SK-N-SH (cell line): ENCODE data around the gene TLR2. TPM values are rescaled to one million over a fixed set of nuclear protein-coding genes. Genes with fewer than 3 reads are reported as not detected.

Source experiments
- CTCF ChIA-PET: fragments of 300-600, 350-600 bp; formaldehyde crosslinking; extraction: SDS; loops from one replicate; lab custom pipeline; 2021; lab: Yijun Ruan, JAX
- POLR2A ChIA-PET: fragments of 350-600 bp; sonication (Branson Sonifier 250); formaldehyde crosslinking; extraction: SDS; loops from one replicate; lab custom pipeline; 2020; ENCODE audit warnings: antibody characterized with exemption, inconsistent platforms; lab: Yijun Ruan, JAX
- DNase-seq: peaks from one replicate; pipeline ENCODE4 v3.0.0; 2012
- H2AFZ ChIP-seq: fragments of 200-600 bp; sonication (generic); 2 replicates; pipeline ENCODE4 v1.8.1; 2016; ENCODE audit warnings: antibody characterized with exemption, mild to moderate bottlenecking, low read depth
- H3F3A ChIP-seq: fragments of 200-600 bp; sonication (generic); replicated peaks from 2 replicates; pipeline ENCODE3; 2016; ENCODE audit warnings: antibody characterized with exemption, mild to moderate bottlenecking; ENCODE audit not compliant: insufficient read depth
- H3K27ac ChIP-seq, 2 experiments: fragments of 200-500 bp in 1 of 2; fragments of 200-600 bp in 1 of 2; sonication (Bioruptor generic) in 1 of 2; sonication (generic), shearing (Covaris generic) in 1 of 2; 2 replicates each; pipeline versions ENCODE4 v1.5.1 to v1.6.1; 2014 to 2016; ENCODE audit warnings: low read depth in 2 of 2, inconsistent platforms in 1 of 2, low read length in 1 of 2, mild to moderate bottlenecking in 1 of 2, mixed read lengths in 1 of 2
- H3K27me3 ChIP-seq: fragments of 200-600 bp; sonication (generic), shearing (Covaris generic); 2 replicates; pipeline ENCODE4 v1.6.1; 2016; ENCODE audit warnings: mixed run types; ENCODE audit not compliant: insufficient read depth
- H3K36me3 ChIP-seq, 2 experiments: fragments of 200-500 bp in 1 of 2; fragments of 200-600 bp in 1 of 2; sonication (Bioruptor generic) in 1 of 2; sonication (generic) in 1 of 2; replicated peaks in 1 of 2; 2 replicates each; pipeline versions ENCODE3 to v1.5.1; 2014 to 2016; ENCODE audit warnings: low read length in 1 of 2, mild to moderate bottlenecking in 1 of 2; ENCODE audit not compliant: insufficient read depth in 2 of 2, control insufficient read depth in 1 of 2
- H3K4me1 ChIP-seq, 2 experiments: fragments of 200-500 bp in 1 of 2; fragments of 200-600 bp in 1 of 2; sonication (Bioruptor generic) in 1 of 2; sonication (generic), shearing (Covaris generic) in 1 of 2; 2 replicates each; pipeline versions ENCODE4 v1.5.1 to v1.6.1; 2014 to 2016; ENCODE audit warnings: low read depth in 1 of 2, low read length in 1 of 2, mixed run types in 1 of 2; ENCODE audit not compliant: insufficient read depth in 2 of 2, control insufficient read depth in 1 of 2
- H3K4me2 ChIP-seq: fragments of 200-600 bp; sonication (generic), shearing (Covaris generic); 2 replicates; pipeline ENCODE4 v1.6.1; 2017; ENCODE audit warnings: mixed run types
- H3K4me3 ChIP-seq, 2 experiments: fragments of 200-500 bp in 1 of 2; fragments of 200-600 bp in 1 of 2; sonication (Bioruptor generic) in 1 of 2; sonication (generic), shearing (Covaris generic) in 1 of 2; 2 replicates each; pipeline versions ENCODE4 v1.5.1 to v1.8.1; 2014 to 2016; ENCODE audit warnings: low read depth in 2 of 2, inconsistent platforms in 1 of 2, low read length in 1 of 2, mild to moderate bottlenecking in 1 of 2, mixed read lengths in 1 of 2, moderate library complexity in 1 of 2
- H3K79me2 ChIP-seq: fragments of 200-600 bp; sonication (generic); 2 replicates; pipeline ENCODE4 v1.8.1; 2017; ENCODE audit warnings: mild to moderate bottlenecking; ENCODE audit not compliant: insufficient read depth
- H3K9ac ChIP-seq: fragments of 200-600 bp; sonication (generic); 2 replicates; pipeline ENCODE4 v1.6.1; 2017; ENCODE audit warnings: mixed run types
- H3K9me2 ChIP-seq: fragments of 200-600 bp; sonication (generic); 2 replicates; pipeline ENCODE4 v1.6.1; 2017; ENCODE audit warnings: mixed run types
- H3K9me3 ChIP-seq: fragments of 200-600 bp; sonication (generic); 2 replicates; pipeline ENCODE4 v1.6.1; 2017; ENCODE audit warnings: mixed run types, mild to moderate bottlenecking, moderate library complexity
- H4K20me1 ChIP-seq: fragments of 200-600 bp; sonication (generic); 2 replicates; pipeline ENCODE4 v1.6.1; 2017; ENCODE audit warnings: mild to moderate bottlenecking, mixed run types; ENCODE audit not compliant: insufficient read depth
- CHD2 ChIP-seq: fragments of 150-350 bp; IDR thresholded peaks from 2 replicates; pipeline ENCODE4 v1.6.1; 2018; ENCODE audit warnings: low read length; ENCODE audit not compliant: partially characterized antibody
- FOXJ3 ChIP-seq: sonication (generic); formaldehyde crosslinking; IDR thresholded peaks from 2 replicates; pipeline ENCODE4 v1.5.1; 2020; ENCODE audit warnings: mild to moderate bottlenecking, missing genetic modification reagents
- NRF1 ChIP-seq: IDR thresholded peaks from 2 replicates; pipeline ENCODE4 v1.6.1; 2012; ENCODE audit warnings: low read depth, mild to moderate bottlenecking, low read length
- RAD21 ChIP-seq: IDR thresholded peaks from 2 replicates; pipeline ENCODE4 v1.6.1; 2012; ENCODE audit warnings: mild to moderate bottlenecking, low read length
- RCOR1 ChIP-seq: fragments of 150-350 bp; IDR thresholded peaks from 2 replicates; pipeline ENCODE4 v1.6.1; 2017; ENCODE audit warnings: antibody characterized with exemption, low read length
- TAF1 ChIP-seq: IDR thresholded peaks from 2 replicates; pipeline ENCODE4 v1.6.1; 2012; ENCODE audit warnings: low read depth, mild to moderate bottlenecking, low read length, moderate library complexity, borderline replicate concordance
- TEAD4 ChIP-seq: IDR thresholded peaks from 2 replicates; pipeline ENCODE4 v1.4.0; 2012; ENCODE audit warnings: mild to moderate bottlenecking, borderline replicate concordance; ENCODE audit not compliant: insufficient read depth
- WGBS: methylation state at CpG from one replicate; pipeline ENCODE4 v1.1.6; 2017; ENCODE audit warnings: low lambda C conversion rate; 5-methylcytosine and 5-hydroxymethylcytosine counted together
- polyA plus RNA-seq, 3 experiments: library from polyadenylated mRNA; depleted of rRNA; stranded (reverse); fragments of >200 nt; gene quantifications; 2 replicates each; pipeline ENCODE4 v1.2.3, GENCODE V29; 2012
- TF ChIP-seq, protein P1 (sequence below): fragments of 150-350 bp; IDR thresholded peaks from 2 replicates; pipeline ENCODE4 v1.6.1; 2017; ENCODE audit warnings: antibody characterized with exemption, low read length, low read depth, borderline replicate concordance
- TF ChIP-seq, protein P2 (sequence below): fragments of 150-350 bp; IDR thresholded peaks from 2 replicates; pipeline ENCODE4 v1.6.1; 2016; ENCODE audit warnings: mild to moderate bottlenecking, low read depth, low read length
- TF ChIP-seq, protein P3 (sequence below): fragments of 200-600 bp; sonication (generic); IDR thresholded peaks from 2 replicates; pipeline ENCODE4 v1.6.1; 2017; ENCODE audit warnings: antibody characterized with exemption, mild to moderate bottlenecking, moderate library complexity
- TF ChIP-seq, protein P4 (sequence below): IDR thresholded peaks from 2 replicates; pipeline ENCODE4 v1.6.1; 2012; ENCODE audit warnings: mild to moderate bottlenecking, low read depth, low read length, moderate library complexity

TLR2 gene
- polyA plus RNA-seq, 1 of the 3 experiments (the other 2 are of a cell fraction), result 0.18 TPM

DNA sequence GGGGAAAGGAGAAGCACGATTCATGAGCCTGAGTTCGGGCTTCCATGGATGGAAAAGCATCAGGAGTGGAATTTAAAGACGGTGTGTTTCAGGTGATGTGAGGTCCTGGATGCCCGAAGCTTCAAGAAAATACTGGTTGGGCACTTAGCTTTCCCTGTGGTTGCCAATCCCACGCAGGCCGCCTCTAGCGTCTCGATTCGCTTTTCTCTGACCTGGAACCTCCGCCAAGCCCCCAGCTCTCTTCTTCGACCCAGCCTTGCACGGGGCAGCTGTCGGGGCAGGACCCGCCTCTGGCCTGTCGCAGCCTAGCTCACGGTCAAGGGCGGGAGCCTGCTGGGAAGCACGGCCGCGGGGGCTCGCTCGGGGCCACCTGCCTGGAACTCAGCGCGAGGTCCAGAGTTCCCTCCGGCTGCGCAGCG lies 308 bp upstream of the TLR2 start:
- no peaks in the 10 kb centered on the region for H3K9me2 ChIP-seq
- H4K20me1 ChIP-seq, result no peaks in the 10 kb centered on the region
- H3K27ac ChIP-seq, result no peak overlapping the region
- no peak for DNase-seq
- 49% methylated on average over 11 of the region's 27 CpGs for WGBS
- TF ChIP-seq, protein P1, sequence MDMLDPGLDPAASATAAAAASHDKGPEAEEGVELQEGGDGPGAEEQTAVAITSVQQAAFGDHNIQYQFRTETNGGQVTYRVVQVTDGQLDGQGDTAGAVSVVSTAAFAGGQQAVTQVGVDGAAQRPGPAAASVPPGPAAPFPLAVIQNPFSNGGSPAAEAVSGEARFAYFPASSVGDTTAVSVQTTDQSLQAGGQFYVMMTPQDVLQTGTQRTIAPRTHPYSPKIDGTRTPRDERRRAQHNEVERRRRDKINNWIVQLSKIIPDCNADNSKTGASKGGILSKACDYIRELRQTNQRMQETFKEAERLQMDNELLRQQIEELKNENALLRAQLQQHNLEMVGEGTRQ, result no peak
- TF ChIP-seq RAD21, result no peak
- H3K4me3 ChIP-seq, result peak overlapping the region; percentile 46 to 55
- ChIA-PET CTCF (interaction anchor here (1.1 to 3.3 kb wide), 5 partner anchors 16 to 66 kb away, joined by 3 to 21 read pairs (median 6); no protein-coding TSS in a partner anchor), POLR2A (no interaction called here)
- peaks cover 37% of the 10 kb centered on the region for H3K27me3 ChIP-seq
- peaks cover 5% of the 10 kb centered on the region; the same call in 1 of the 2 replicates for H3K9me3 ChIP-seq
- H3K4me2 ChIP-seq, result peak overlapping the region; percentile 77
- no peak overlapping the region for H2AFZ ChIP-seq
- no peaks in the 10 kb centered on the region for H3F3A ChIP-seq
- no peak overlapping the region for H3K9ac ChIP-seq
- H3K4me1 ChIP-seq, result peaks cover 0 to 12% of the 10 kb centered on the region in 2 experiments; a peak in 1 of 4 replicates
- H3K36me3 ChIP-seq, result no peaks in the 10 kb centered on the region
- H3K79me2 ChIP-seq, result no peaks in the 10 kb centered on the region

DNA sequence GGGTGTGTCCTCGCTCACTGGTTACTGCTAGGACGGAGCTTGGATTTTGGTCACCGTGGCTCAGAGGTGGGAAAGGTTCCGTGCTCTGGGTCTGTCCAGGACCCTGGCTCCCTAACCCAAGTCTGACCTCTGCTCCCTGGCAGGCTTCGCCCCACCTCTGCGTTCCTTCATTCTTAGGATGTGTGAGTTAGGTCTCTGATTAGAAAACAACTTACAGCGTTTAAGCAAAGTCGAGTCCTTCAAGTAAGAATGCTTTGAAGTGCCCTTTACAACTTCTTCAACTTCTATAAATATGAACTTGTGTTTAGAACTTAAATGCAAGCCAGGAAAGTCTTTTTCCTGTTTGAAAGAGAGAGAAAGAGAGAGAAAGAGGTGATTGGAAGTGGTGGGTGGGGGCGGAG lies 891 bp downstream of the TLR2 start:
- Histone ChIP-seq H3K4me1 (peaks cover 0 to 12% of the 10 kb centered on the region in 2 experiments; a peak in 1 of 4 replicates), H3K9me3 (peaks cover 5% of the 10 kb centered on the region; the same call in 1 of the 2 replicates), H3K27ac (no peak overlapping the region), H2AFZ (no peak overlapping the region), H3F3A (no peaks in the 10 kb centered on the region), H4K20me1 (no peaks in the 10 kb centered on the region), H3K36me3 (no peaks in the 10 kb centered on the region), H3K4me3 (peak overlapping the region; percentile 46 to 55; a peak in 3 of 4 replicates), H3K27me3 (peaks cover 31% of the 10 kb centered on the region), H3K4me2 (peak overlapping the region; percentile 77), H3K9me2 (no peaks in the 10 kb centered on the region), H3K79me2 (no peaks in the 10 kb centered on the region), H3K9ac (no peak overlapping the region)
- TF ChIP-seq NRF1, result no peak
- TF ChIP-seq, protein P2, sequence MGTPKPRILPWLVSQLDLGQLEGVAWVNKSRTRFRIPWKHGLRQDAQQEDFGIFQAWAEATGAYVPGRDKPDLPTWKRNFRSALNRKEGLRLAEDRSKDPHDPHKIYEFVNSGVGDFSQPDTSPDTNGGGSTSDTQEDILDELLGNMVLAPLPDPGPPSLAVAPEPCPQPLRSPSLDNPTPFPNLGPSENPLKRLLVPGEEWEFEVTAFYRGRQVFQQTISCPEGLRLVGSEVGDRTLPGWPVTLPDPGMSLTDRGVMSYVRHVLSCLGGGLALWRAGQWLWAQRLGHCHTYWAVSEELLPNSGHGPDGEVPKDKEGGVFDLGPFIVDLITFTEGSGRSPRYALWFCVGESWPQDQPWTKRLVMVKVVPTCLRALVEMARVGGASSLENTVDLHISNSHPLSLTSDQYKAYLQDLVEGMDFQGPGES, result no peak
- TF ChIP-seq FOXJ3 (CRISPR knock-in tag), result no peak
- TF ChIP-seq CHD2, result no peak
- no peak for TF ChIP-seq TAF1
- TF ChIP-seq, protein P3, sequence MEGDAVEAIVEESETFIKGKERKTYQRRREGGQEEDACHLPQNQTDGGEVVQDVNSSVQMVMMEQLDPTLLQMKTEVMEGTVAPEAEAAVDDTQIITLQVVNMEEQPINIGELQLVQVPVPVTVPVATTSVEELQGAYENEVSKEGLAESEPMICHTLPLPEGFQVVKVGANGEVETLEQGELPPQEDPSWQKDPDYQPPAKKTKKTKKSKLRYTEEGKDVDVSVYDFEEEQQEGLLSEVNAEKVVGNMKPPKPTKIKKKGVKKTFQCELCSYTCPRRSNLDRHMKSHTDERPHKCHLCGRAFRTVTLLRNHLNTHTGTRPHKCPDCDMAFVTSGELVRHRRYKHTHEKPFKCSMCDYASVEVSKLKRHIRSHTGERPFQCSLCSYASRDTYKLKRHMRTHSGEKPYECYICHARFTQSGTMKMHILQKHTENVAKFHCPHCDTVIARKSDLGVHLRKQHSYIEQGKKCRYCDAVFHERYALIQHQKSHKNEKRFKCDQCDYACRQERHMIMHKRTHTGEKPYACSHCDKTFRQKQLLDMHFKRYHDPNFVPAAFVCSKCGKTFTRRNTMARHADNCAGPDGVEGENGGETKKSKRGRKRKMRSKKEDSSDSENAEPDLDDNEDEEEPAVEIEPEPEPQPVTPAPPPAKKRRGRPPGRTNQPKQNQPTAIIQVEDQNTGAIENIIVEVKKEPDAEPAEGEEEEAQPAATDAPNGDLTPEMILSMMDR, result no peak
- no peak for TF ChIP-seq TEAD4
- TF ChIP-seq, protein P4, sequence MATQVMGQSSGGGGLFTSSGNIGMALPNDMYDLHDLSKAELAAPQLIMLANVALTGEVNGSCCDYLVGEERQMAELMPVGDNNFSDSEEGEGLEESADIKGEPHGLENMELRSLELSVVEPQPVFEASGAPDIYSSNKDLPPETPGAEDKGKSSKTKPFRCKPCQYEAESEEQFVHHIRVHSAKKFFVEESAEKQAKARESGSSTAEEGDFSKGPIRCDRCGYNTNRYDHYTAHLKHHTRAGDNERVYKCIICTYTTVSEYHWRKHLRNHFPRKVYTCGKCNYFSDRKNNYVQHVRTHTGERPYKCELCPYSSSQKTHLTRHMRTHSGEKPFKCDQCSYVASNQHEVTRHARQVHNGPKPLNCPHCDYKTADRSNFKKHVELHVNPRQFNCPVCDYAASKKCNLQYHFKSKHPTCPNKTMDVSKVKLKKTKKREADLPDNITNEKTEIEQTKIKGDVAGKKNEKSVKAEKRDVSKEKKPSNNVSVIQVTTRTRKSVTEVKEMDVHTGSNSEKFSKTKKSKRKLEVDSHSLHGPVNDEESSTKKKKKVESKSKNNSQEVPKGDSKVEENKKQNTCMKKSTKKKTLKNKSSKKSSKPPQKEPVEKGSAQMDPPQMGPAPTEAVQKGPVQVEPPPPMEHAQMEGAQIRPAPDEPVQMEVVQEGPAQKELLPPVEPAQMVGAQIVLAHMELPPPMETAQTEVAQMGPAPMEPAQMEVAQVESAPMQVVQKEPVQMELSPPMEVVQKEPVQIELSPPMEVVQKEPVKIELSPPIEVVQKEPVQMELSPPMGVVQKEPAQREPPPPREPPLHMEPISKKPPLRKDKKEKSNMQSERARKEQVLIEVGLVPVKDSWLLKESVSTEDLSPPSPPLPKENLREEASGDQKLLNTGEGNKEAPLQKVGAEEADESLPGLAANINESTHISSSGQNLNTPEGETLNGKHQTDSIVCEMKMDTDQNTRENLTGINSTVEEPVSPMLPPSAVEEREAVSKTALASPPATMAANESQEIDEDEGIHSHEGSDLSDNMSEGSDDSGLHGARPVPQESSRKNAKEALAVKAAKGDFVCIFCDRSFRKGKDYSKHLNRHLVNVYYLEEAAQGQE, result no peak
- no peak for TF ChIP-seq RCOR1
- ChIA-PET CTCF (interaction anchor here (1.0 to 3.3 kb wide), 4 partner anchors 15 to 65 kb away, joined by 3 to 21 read pairs (median 4); no protein-coding TSS in a partner anchor), POLR2A (no interaction called here)
- WGBS, result 84% methylated on average over 8 of the region's 9 CpGs
- no peak for DNase-seq
